ENCODE data around the gene ELAC1.

- TF ChIP-seq, protein P1, sequence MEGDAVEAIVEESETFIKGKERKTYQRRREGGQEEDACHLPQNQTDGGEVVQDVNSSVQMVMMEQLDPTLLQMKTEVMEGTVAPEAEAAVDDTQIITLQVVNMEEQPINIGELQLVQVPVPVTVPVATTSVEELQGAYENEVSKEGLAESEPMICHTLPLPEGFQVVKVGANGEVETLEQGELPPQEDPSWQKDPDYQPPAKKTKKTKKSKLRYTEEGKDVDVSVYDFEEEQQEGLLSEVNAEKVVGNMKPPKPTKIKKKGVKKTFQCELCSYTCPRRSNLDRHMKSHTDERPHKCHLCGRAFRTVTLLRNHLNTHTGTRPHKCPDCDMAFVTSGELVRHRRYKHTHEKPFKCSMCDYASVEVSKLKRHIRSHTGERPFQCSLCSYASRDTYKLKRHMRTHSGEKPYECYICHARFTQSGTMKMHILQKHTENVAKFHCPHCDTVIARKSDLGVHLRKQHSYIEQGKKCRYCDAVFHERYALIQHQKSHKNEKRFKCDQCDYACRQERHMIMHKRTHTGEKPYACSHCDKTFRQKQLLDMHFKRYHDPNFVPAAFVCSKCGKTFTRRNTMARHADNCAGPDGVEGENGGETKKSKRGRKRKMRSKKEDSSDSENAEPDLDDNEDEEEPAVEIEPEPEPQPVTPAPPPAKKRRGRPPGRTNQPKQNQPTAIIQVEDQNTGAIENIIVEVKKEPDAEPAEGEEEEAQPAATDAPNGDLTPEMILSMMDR (conservative IDR thresholded peaks at IDR 0.05) = no peak
- TF ChIP-seq ZFX (IDR thresholded peaks at IDR 0.05) = no peak
Measured at GRCh38 chr18:50935493-50936191, 32.2 kb upstream of the ELAC1 start.

Data from C4-2B (cell line).